ENCODE measurements around the gene PIAS4.

The PIAS4 gene

GRCh38 chr19:4042731-4043082, 35.2 kb downstream of the PIAS4 start:
- DNase-seq (ENCODE audit: low read depth in 2 of 2) = no peak

GRCh38 chr19:4043401-4043800, 35.9 kb downstream of the PIAS4 start:
- no peak for DNase-seq (ENCODE audit: low read depth in 2 of 2)

GRCh38 chr19:4043966-4044715, 36.6 kb downstream of the PIAS4 start:
- DNase-seq (ENCODE audit: low read depth in 2 of 2) = no peak

- no peak for DNase-seq (ENCODE audit: low read depth in 2 of 2)
Measured at GRCh38 chr19:4044990-4045465, 37.5 kb downstream of the PIAS4 start.

- no peak for DNase-seq (ENCODE audit: low read depth in 2 of 2)
Measured at GRCh38 chr19:4045597-4046361, 38.2 kb downstream of the PIAS4 start.

- DNase-seq (ENCODE audit: low read depth in 2 of 2) = no peak
Measured at GRCh38 chr19:4046362-4046691, 38.8 kb downstream of the PIAS4 start.

GRCh38 chr19:4046946-4047683, 39.6 kb downstream of the PIAS4 start:
- DNase-seq (ENCODE audit: low read depth in 2 of 2) = no peak

GRCh38 chr19:4049432-4049831, 41.9 kb downstream of the PIAS4 start:
- no peak for DNase-seq (ENCODE audit: low read depth in 2 of 2)

GRCh38 chr19:4051175-4052101, 43.9 kb downstream of the PIAS4 start:
- no peak for DNase-seq (ENCODE audit: low read depth in 2 of 2)

GRCh38 chr19:4052114-4052992, 44.8 kb downstream of the PIAS4 start:
- DNase-seq (ENCODE audit: low read depth in 2 of 2) = no peak

- DNase-seq (ENCODE audit: low read depth in 2 of 2) = no peak
Measured at GRCh38 chr19:4052993-4053422, 45.5 kb downstream of the PIAS4 start.

- DNase-seq (ENCODE audit: low read depth in 2 of 2) = no peak
Measured at GRCh38 chr19:4053423-4054324, 46.1 kb downstream of the PIAS4 start.

- no peak for DNase-seq (ENCODE audit: low read depth in 2 of 2)
Measured at GRCh38 chr19:4054441-4055208, 47.1 kb downstream of the PIAS4 start.

GRCh38 chr19:4055209-4055552, 47.6 kb downstream of the PIAS4 start:
- DNase-seq (ENCODE audit: low read depth in 2 of 2) = no peak

GRCh38 chr19:4057931-4058692, 50.6 kb downstream of the PIAS4 start:
- no peak for DNase-seq (ENCODE audit: low read depth in 2 of 2)

GRCh38 chr19:4058693-4059452, 51.3 kb downstream of the PIAS4 start:
- DNase-seq (ENCODE audit: low read depth in 2 of 2) = no peak

GRCh38 chr19:4059453-4059871, 51.9 kb downstream of the PIAS4 start:
- DNase-seq (ENCODE audit: low read depth in 2 of 2) = no peak

Measured in stimulated activated CD4-positive, alpha-beta T cell treated with anti-CD3 and anti-CD28 coated beads, Interleukin-4, amount 100 ng/mL, for 48 hours (primary cell).